Upper lobe of left lung (tissue), 6 donors: ENCODE results near the gene TRIM8. TPM values are rescaled to one million over a fixed set of nuclear protein-coding genes. Genes with fewer than 3 reads are reported as not detected.

Source experiments
- ATAC-seq, 2 donors: fragments of 200-7000 bp; cut with Tn5 transposase; one replicate each; pipeline ENCODE4 v1.9.1; 2022; ENCODE audit warnings: mild to moderate bottlenecking in 2 of 2, moderate library complexity in 2 of 2; ENCODE audit not compliant: low FRiP score in 2 of 2
- DNase-seq, 2 donors: peaks; one replicate each; pipeline ENCODE4 v3.0.0-alpha.2; 2019 to 2020
- H3K27ac ChIP-seq, 4 donors: fragments of 200-600 bp; sonication (generic); one replicate each; pipeline ENCODE4 v1.5.1; 2016 to 2019
- H3K27me3 ChIP-seq, 4 donors: fragments of 200-600 bp; sonication (generic); one replicate each; pipeline ENCODE4 v1.5.1; 2017 to 2019
- H3K36me3 ChIP-seq, 4 donors: fragments of 200-600 bp; sonication (generic); one replicate each; pipeline ENCODE4 v1.5.1; 2016 to 2019
- H3K4me1 ChIP-seq, 4 donors: fragments of 200-600 bp; sonication (generic); one replicate each; pipeline ENCODE4 v1.5.1; 2018 to 2019
- H3K4me3 ChIP-seq, 4 donors: fragments of 200-600 bp; sonication (generic); one replicate each; pipeline ENCODE4 v1.5.1; 2017 to 2019; ENCODE audit warnings: mild to moderate bottlenecking in 2 of 4, moderate library complexity in 1 of 4
- H3K9me3 ChIP-seq, 4 donors: fragments of 200-600 bp; sonication (generic); one replicate each; pipeline ENCODE4 v1.5.1; 2018 to 2019
- EP300 ChIP-seq, 4 donors: sonication (generic); formaldehyde crosslinking; IDR thresholded peaks; one replicate each; pipeline ENCODE4 v1.5.1; 2017; ENCODE audit warnings: antibody characterized with exemption in 4 of 4, control low read depth in 2 of 4
- POLR2A ChIP-seq, 4 donors: fragments of 450-650 bp; IDR thresholded peaks; one replicate each; pipeline ENCODE4 v1.5.1; 2016 to 2017; ENCODE audit warnings: antibody characterized with exemption in 4 of 4, mild to moderate bottlenecking in 2 of 4
- POLR2AphosphoS5 ChIP-seq, 2 donors: sonication (generic); formaldehyde crosslinking; IDR thresholded peaks; one replicate each; pipeline ENCODE4 v1.5.1; 2017; ENCODE audit warnings: antibody characterized with exemption in 2 of 2
- WGBS, 2 donors: methylation state at CpG; one replicate each; pipeline ENCODE4 v1.1.5; 2017 to 2018; 5-methylcytosine and 5-hydroxymethylcytosine counted together
- total RNA-seq, 6 donors: library from RNA; depleted of rRNA in 4 of 6; stranded (reverse); fragments of >200 nt in 4 of 6; gene quantifications; one replicate each; pipeline versions ENCODE4 v1.1.0 to v1.2.1, GENCODE V29; 2016 to 2021
- TF ChIP-seq, protein P1 (sequence below), 6 experiments: fragments of 450-650 bp in 4 of 6; fragments of 200-600 bp in 2 of 6; sonication (generic) in 2 of 6; IDR thresholded peaks; one replicate each; pipeline ENCODE4 v1.5.1; 2016 to 2019; ENCODE audit warnings: antibody characterized with exemption in 6 of 6
- donor health status: DM: no; HTN: no; CAD: no; lungs with moderate emphysema.
- donor health status: DM: no; HTN: yes; CAD: no; lungs with severe emphysema.

Gene TRIM8
- total RNA-seq, 6 donors from 2014 or later, result 162 to 279 (median 177) TPM

DNA sequence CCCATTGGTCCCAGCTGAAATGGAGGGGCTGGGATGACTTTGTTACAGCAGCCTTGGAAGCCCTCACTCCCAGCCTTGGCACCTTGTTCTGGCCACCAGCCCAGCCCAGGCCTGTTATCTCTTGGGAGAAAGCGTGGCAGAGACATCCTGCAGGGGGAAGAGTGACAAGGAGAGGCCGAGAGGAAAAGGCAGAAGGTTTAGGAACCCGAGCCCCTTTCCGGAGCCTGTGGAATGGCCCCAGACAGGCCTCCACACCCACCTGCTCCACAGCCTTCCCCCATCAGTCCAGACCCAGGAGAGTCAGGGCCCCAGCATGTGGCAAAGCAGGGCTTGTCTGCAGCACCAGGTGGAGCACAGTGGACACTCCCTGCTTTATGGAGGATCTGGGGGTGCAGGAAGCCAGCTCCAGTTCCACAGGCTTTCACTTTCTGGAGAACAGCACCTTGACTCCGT is 24.1 kb upstream of the TRIM8 start:
- no peaks in the 10 kb centered on the region for H3K27me3 ChIP-seq
- peaks cover 41 to 62% (median 56%) of the 10 kb centered on the region in 4 donors for H3K4me1 ChIP-seq
- peaks cover 0 to 25% (median 20%) of the 10 kb centered on the region in 4 donors for H3K36me3 ChIP-seq
- no peak for DNase-seq
- WGBS, 2 donors, result 40 to 41% methylated on average over 5 of the region's 5 CpGs
- TF ChIP-seq POLR2A (IDR thresholded peaks at IDR 0.05), result no peak
- no peak for TF ChIP-seq EP300 (IDR thresholded peaks at IDR 0.05)
- TF ChIP-seq, protein P1, sequence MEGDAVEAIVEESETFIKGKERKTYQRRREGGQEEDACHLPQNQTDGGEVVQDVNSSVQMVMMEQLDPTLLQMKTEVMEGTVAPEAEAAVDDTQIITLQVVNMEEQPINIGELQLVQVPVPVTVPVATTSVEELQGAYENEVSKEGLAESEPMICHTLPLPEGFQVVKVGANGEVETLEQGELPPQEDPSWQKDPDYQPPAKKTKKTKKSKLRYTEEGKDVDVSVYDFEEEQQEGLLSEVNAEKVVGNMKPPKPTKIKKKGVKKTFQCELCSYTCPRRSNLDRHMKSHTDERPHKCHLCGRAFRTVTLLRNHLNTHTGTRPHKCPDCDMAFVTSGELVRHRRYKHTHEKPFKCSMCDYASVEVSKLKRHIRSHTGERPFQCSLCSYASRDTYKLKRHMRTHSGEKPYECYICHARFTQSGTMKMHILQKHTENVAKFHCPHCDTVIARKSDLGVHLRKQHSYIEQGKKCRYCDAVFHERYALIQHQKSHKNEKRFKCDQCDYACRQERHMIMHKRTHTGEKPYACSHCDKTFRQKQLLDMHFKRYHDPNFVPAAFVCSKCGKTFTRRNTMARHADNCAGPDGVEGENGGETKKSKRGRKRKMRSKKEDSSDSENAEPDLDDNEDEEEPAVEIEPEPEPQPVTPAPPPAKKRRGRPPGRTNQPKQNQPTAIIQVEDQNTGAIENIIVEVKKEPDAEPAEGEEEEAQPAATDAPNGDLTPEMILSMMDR (IDR thresholded peaks at IDR 0.05), result no peak
- TF ChIP-seq POLR2AphosphoS5 (IDR thresholded peaks at IDR 0.05), result no peak
- H3K27ac ChIP-seq, result peak overlapping the region; percentile 54 to 84 (median 68)
- ATAC-seq, result no peak
- no peak overlapping the region for H3K4me3 ChIP-seq
- H3K9me3 ChIP-seq, result no peaks in the 10 kb centered on the region

DNA sequence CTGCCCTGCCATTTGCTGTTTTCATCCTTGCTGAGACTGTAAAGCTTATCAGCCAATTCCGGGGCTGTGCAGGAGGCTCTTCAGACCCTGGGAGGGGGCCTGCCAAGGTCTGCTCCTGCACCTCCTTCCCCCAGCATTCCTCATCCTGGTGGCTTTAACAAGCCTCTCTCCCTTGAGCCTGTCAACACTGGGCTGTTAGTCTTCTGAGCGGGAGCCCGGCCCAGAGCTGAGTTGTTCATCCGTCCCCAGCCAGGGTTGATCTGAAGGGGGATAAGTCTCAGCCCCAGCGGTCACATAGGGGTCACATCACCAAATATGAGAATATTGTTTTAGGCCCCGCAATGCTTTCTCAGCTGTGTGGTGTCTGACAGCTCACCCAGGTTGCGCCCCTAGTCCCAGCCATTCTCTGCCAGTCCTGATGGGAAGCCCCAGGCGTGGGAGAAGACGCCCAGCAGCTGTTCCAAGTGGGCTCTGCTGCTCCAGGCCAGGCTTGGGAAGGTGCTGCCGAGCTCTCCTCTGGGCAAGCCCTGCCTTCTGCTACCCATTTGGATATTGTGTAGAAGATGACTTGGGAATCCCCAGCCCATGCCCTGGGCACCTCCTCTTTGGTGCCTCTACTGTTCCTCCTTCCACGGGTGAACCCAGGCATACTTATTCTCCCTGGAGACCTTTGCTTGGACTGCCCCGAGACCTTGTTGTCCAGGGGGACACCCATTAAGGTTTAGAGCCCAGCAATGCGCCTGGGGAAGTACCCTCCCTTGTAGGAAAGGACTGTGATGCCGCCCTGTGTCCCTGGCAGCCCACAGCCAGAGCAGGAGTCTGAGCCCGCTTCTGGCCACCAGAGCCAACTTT is 23.5 kb upstream of the TRIM8 start:
- Histone ChIP-seq H3K27ac (peak overlapping the region; percentile 54 to 84 (median 72)), H3K4me3 (no peak overlapping the region), H3K4me1 (peaks cover 43 to 63% (median 57%) of the 10 kb centered on the region in 4 donors), H3K9me3 (no peaks in the 10 kb centered on the region), H3K27me3 (no peaks in the 10 kb centered on the region), H3K36me3 (peaks cover 0 to 22% (median 17%) of the 10 kb centered on the region in 4 donors)
- 45 to 67% methylated on average over 6 to 14 of the region's 15 CpGs for WGBS, 2 donors
- ATAC-seq (no peak), DNase-seq (no peak)
- no peak for TF ChIP-seq POLR2A (IDR thresholded peaks at IDR 0.05)
- TF ChIP-seq POLR2AphosphoS5 (IDR thresholded peaks at IDR 0.05), result peak in 1 of 2 donors; percentile 5

DNA sequence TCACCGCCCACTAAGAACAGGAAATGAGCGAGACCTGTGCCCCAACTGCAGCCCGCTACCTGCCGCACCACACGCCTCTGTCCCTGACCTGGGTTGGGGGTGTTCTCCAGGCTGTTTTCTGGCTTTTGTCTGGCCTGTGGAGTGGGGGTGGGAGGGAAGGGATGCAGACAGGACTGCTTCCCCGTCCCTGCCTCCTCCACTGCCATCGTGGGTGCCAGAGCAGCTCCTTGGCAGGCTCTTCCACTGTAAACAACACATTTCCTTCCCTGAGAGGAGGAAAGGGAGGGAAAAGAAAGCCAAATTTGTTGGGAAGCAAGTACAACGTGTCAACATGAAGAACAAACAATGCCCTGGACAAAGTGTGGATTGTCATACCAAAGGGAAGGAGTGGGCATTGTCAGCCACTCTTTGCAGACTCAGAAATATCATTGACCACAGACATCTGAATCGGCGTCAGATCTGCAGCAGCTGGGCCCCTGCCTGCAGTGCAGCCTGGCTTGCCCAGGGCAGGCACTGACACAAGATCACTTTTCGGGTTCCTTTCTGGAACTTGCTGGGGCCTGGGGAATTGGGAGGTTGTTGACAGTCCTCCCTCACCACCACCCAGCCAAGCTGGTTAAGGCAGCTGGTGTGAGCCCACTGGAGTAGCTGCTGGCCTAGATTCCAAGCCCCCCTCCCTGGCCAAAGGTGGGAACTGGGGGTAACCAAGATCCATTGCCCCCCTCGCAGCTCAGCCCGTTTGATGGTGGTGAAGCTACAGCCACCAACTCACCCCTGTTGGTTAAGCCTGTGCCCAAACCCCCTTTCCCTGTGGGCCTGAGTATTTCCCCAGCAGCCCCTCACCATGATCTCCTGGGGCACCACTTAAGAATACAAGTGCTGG is 22.6 kb upstream of the TRIM8 start:
- Histone ChIP-seq H3K36me3 (peaks cover 0 to 14% (median 9%) of the 10 kb centered on the region in 4 donors), H3K9me3 (no peaks in the 10 kb centered on the region), H3K4me1 (peaks cover 48 to 65% (median 58%) of the 10 kb centered on the region in 4 donors), H3K4me3 (no peak overlapping the region), H3K27ac (peak overlapping the region; percentile 54 to 84 (median 72)), H3K27me3 (no peaks in the 10 kb centered on the region)
- 38 to 47% methylated on average over 11 to 13 of the region's 13 CpGs for WGBS, 2 donors
- peak in 1 of 2 donors; percentile 44 for TF ChIP-seq POLR2AphosphoS5 (IDR thresholded peaks at IDR 0.05)
- no peak for TF ChIP-seq POLR2A (IDR thresholded peaks at IDR 0.05)
- DNase-seq (no peak), ATAC-seq (no peak)

- Histone ChIP-seq H3K27ac (no peak overlapping the region), H3K4me3 (no peak overlapping the region), H3K9me3 (no peaks in the 10 kb centered on the region), H3K36me3 (peaks cover 0 to 3% (median 0%) of the 10 kb centered on the region in 4 donors), H3K4me1 (peaks cover 71 to 85% (median 79%) of the 10 kb centered on the region in 4 donors), H3K27me3 (no peaks in the 10 kb centered on the region)
- TF ChIP-seq EP300 (IDR thresholded peaks at IDR 0.05) (no peak), POLR2AphosphoS5 (IDR thresholded peaks at IDR 0.05) (no peak), POLR2A (IDR thresholded peaks at IDR 0.05) (no peak)
- TF ChIP-seq, protein P1 (IDR thresholded peaks at IDR 0.05), result no peak
- DNase-seq, result no peak
- ATAC-seq, result no peak
- WGBS, 2 donors, result 60 to 82% methylated on average over 3 of the region's 3 CpGs
These were observed 20.2 kb upstream of the TRIM8 start for GRCh38 chr10:102624094-102624493.

DNA sequence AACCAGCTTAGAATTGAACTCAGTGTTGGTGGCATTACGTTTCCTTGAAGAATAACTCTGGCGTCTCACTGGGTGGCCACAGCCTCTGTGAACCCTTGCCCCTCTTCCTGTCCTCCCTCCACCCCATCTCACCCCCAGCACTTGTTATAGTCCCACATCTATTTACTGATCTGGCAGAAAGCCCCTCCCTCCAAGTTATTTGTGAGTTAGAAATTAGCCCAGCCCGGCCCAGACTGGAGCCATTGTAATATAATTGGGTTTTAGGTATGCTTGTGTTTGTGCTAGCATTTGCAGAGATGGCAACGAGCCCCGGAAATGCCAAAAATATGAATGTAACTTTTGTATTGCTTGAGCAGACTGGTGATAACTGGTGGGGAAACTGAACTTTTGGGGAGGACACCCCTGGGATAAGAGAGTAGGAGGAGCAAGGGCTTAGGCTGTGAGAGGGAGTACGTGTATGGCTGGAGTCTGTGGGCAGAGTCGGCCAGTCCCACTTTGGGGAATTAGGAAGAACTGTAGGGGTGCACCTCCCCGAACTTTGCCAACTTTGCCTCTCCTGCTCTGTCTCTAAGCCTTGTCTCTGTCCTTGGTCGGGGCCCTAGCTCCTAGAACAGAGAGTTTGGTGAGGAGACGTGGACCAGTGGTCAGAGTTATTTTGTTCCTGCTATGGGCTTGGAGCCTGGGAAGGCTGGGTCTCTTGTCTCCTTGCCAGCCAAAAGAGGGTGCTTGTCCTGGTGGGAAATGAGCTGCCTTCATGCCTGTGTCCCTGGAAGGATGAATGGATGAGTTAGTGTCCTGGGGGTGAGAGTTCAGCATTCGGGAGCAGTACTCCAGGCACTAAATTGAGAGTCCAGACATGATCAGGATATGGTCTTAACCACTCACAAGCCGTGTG is 19.3 kb upstream of the TRIM8 start:
- no peaks in the 10 kb centered on the region for H3K9me3 ChIP-seq
- DNase-seq (no peak), ATAC-seq (no peak)
- H3K27me3 ChIP-seq, result no peaks in the 10 kb centered on the region
- H3K27ac ChIP-seq, result peak overlapping the region in 3 of 4 donors; percentile 27 to 69 (median 58)
- peaks cover 0 to 3% (median 1%) of the 10 kb centered on the region in 4 donors for H3K36me3 ChIP-seq
- TF ChIP-seq, protein P1 (IDR thresholded peaks at IDR 0.05), result no peak
- TF ChIP-seq POLR2A (IDR thresholded peaks at IDR 0.05), result no peak
- no peak for TF ChIP-seq POLR2AphosphoS5 (IDR thresholded peaks at IDR 0.05)
- TF ChIP-seq EP300 (IDR thresholded peaks at IDR 0.05), result no peak
- WGBS, 2 donors, result 74 to 79% methylated on average over 11 to 12 of the region's 12 CpGs
- peaks cover 65 to 82% (median 75%) of the 10 kb centered on the region in 4 donors for H3K4me1 ChIP-seq
- no peak overlapping the region for H3K4me3 ChIP-seq
